ENCODE data around the gene AHRR.
A peak's percentile ranks its signal among the peaks of the same experiment; 100 is the strongest.
"Not testable (repeated sequence)": the region's sequence is repeated elsewhere in the genome, so short reads cannot be mapped to it uniquely, and the experiment has no call there.

DNA sequence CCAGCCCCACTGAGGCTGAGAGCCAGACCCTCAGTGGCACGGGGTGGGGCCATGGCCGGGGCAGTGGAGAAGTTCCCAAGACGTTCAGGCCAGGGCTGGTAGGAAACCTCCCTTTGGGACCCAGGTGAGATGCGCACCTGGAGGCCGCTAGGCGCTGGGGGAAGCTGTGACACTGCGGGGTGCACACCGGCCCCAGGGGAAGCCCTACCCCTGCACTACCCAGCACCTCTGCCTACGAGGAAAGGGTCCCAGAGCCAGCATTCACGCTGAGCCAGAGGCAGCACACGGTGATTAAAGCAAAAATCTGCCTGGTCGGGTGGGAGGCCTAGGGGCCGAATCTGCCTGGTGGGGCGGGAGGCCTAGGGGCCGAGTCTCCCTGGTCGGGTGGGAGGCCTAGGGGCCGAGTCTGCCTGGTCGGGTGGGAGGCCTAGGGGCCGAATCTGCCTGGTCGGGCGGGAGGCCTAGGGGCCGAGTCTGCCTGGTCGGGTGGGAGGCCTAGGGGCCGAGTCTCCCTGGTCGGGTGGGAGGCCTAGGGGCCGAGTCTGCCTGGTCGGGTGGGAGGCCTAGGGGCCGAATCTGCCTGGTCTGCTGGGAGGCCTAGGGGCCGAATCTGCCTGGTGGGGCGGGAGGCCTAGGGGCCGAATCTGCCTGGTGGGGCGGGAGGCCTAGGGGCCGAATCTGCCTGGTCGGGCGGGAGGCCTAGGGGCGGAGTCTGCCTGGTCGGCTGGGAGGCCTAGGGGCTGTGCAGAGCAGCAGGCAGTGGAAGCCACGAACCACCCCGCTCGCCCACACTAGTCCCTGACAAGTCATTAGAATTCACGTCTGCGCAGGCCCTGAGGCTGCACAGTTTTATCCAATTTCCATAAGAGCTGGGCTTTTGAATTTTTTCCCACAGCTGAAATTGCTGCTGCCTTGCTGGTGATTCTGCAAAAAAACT lies 93.7 kb downstream of the AHRR start:
- not testable (repeated sequence) for TF ChIP-seq ZNF561 (CRISPR knock-in tag; conservative IDR thresholded peaks at IDR 0.05); PHB (CRISPR knock-in tag; IDR thresholded peaks at IDR 0.05); ZSCAN29 (IDR thresholded peaks at IDR 0.05)
- TF ChIP-seq ZNF589 (CRISPR knock-in tag; IDR thresholded peaks at IDR 0.05; ENCODE audit: low read depth) = peak; percentile 51; the same call in 1 of the 2 replicates
- TF ChIP-seq, protein P1, sequence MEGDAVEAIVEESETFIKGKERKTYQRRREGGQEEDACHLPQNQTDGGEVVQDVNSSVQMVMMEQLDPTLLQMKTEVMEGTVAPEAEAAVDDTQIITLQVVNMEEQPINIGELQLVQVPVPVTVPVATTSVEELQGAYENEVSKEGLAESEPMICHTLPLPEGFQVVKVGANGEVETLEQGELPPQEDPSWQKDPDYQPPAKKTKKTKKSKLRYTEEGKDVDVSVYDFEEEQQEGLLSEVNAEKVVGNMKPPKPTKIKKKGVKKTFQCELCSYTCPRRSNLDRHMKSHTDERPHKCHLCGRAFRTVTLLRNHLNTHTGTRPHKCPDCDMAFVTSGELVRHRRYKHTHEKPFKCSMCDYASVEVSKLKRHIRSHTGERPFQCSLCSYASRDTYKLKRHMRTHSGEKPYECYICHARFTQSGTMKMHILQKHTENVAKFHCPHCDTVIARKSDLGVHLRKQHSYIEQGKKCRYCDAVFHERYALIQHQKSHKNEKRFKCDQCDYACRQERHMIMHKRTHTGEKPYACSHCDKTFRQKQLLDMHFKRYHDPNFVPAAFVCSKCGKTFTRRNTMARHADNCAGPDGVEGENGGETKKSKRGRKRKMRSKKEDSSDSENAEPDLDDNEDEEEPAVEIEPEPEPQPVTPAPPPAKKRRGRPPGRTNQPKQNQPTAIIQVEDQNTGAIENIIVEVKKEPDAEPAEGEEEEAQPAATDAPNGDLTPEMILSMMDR (IDR thresholded peaks at IDR 0.05 in 2 of 3, conservative IDR thresholded peaks at IDR 0.05 in 1 of 3; ENCODE audit: insufficient read depth in 2 of 3, low read depth in 1 of 3, low read length in 3 of 3) = not testable (repeated sequence)
